Rectal smooth muscle tissue (tissue), 1 donor: Measurements from ENCODE around the gene PXDN.

Experiments used
- H3K27ac ChIP-seq: one replicate; pipeline ENCODE4 v1.7.0; 2013; ENCODE audit warnings: low read depth, low read length, inconsistent platforms
- H3K27me3 ChIP-seq: one replicate; pipeline ENCODE4 v1.7.0; 2013; ENCODE audit warnings: low read length; ENCODE audit not compliant: control insufficient read depth, insufficient read depth
- H3K36me3 ChIP-seq: one replicate; pipeline ENCODE4 v1.7.0; 2013; ENCODE audit warnings: low read length; ENCODE audit not compliant: control insufficient read depth, insufficient read depth
- H3K4me1 ChIP-seq: one replicate; pipeline ENCODE4 v1.7.0; 2013; ENCODE audit warnings: low read length; ENCODE audit not compliant: control insufficient read depth, insufficient read depth
- H3K4me3 ChIP-seq: one replicate; pipeline ENCODE4 v1.7.0; 2013; ENCODE audit warnings: low read length
- H3K9ac ChIP-seq: one replicate; pipeline ENCODE4 v1.7.0; 2013; ENCODE audit warnings: low read length

Gene PXDN

DNA sequence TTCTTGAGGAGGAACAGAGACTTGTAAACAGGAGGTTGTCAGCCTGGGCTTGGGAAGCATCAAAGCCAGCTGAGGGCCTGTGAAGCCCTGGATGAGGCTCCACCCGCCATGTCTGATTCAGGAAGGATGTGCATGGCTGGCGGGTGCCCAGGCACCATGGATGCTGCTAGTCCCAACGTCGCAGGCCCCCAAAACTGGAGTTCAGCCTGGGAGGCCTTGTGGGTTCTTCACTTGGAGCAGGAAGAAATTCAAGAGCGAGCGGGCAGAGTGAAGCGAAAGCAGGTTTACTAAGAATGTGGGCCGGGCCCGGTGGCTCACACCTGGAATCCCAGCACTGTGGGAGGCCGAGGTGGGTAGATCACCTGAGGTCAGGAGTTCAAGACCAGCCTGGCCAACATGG, 12.1 kb upstream of the PXDN start:
- Histone ChIP-seq H3K36me3 (no peaks in the 10 kb centered on the region), H3K4me3 (no peak overlapping the region), H3K27me3 (no peaks in the 10 kb centered on the region), H3K9ac (no peak overlapping the region), H3K4me1 (peaks cover 2% of the 10 kb centered on the region), H3K27ac (no peak overlapping the region)

DNA sequence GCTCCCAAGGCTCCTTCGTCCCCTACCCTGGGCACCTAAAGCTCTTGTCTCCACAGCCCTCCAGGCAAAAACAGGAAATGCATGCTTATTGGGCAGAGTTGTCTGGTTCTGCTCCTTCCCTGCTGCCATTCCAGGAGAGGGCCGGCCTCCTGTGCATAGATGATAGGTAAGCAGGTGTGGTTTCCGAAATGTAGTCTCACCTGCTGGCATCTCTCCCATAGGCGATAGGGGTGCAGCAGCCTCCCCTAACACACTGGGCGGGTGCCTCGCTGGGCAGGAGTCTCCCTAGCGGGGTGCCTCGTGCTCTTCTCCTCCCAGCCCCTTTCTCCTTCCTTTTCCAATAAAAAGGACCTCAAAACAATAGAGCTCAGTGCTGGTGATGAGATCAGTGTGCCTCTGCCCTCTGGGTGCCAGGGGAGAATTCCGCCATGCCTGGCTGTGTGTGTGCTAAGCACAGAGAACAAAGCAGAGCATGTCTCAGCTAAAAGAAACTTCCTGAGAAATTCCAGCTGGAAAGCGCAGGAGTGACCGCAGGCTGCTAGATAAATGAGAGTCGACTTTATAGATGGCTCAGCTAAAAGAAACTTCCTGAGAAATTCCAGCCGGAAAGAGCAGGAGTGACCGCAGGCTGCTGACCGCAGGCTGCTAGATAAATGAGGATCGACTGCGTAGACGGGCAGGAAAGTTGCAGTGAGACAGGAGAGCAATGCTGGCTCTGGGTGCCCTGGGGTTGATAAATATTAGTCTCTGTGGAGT, 11.3 kb upstream of the PXDN start:
- H3K36me3 ChIP-seq, result no peaks in the 10 kb centered on the region
- H3K9ac ChIP-seq, result no peak overlapping the region
- peaks cover 2% of the 10 kb centered on the region for H3K27me3 ChIP-seq
- no peak overlapping the region for H3K4me3 ChIP-seq
- H3K4me1 ChIP-seq, result peaks cover 6% of the 10 kb centered on the region
- no peak overlapping the region for H3K27ac ChIP-seq

DNA sequence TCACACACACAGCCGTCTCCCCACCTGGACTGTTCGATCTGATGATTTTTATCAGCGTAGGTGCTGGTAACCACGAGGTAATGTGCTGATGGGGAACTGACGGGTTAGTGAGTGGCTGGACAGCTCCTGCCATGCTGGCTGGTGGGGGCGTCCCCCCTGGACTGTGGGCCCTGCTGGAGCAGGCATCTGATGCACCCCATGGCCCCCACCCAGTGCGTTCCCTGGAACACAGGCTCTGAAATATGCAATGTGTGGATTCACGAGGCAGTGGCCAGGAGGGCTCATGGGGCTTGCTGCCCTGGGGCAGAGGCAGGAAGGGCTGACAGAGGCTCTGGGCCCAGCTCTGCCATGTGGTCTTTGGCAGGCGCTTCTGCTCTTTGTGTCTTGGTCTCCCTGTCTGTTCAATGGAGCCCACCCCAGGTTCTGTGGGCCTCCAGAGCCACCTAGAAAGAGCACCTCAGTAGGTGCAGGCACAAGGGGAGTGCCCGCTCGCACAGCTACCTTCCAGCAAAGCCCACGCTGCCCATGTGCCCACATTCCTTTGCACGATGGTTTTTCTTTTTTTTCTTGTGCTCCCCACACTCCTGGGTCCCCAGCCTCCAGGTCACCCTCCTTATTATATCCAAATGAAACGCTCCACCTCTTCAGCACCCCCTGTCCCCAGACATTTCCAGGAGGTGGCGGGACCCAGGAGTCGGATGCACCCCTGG, 10.3 kb upstream of the PXDN start:
- no peak overlapping the region for H3K4me3 ChIP-seq
- H3K4me1 ChIP-seq, result peaks cover 6% of the 10 kb centered on the region
- peaks cover 2% of the 10 kb centered on the region for H3K27me3 ChIP-seq
- no peak overlapping the region for H3K9ac ChIP-seq
- H3K27ac ChIP-seq, result no peak overlapping the region
- no peaks in the 10 kb centered on the region for H3K36me3 ChIP-seq

DNA sequence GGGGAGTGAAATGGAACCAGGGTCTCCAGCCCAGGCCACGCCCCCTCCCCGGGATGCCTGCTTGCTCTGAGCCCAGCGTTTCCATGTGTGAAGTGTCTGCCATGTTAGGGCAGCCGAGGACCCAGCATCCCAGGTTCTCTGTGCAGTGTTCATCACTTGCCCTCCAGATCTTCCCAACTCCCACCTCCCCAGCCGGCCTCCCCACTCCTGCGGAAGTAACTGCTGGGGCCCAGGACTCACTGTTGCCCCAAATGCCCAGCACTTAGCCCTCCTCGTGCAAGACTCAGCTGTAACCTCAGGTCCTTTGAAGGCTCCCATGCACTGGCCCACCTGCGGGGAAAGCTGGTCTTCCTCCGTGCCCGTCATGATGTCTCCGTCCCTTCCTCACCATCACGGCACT, 9.7 kb upstream of the PXDN start:
- H3K4me3 ChIP-seq, result no peak overlapping the region
- no peak overlapping the region for H3K9ac ChIP-seq
- peaks cover 2% of the 10 kb centered on the region for H3K27me3 ChIP-seq
- no peak overlapping the region for H3K27ac ChIP-seq
- no peaks in the 10 kb centered on the region for H3K36me3 ChIP-seq
- peaks cover 6% of the 10 kb centered on the region for H3K4me1 ChIP-seq

DNA sequence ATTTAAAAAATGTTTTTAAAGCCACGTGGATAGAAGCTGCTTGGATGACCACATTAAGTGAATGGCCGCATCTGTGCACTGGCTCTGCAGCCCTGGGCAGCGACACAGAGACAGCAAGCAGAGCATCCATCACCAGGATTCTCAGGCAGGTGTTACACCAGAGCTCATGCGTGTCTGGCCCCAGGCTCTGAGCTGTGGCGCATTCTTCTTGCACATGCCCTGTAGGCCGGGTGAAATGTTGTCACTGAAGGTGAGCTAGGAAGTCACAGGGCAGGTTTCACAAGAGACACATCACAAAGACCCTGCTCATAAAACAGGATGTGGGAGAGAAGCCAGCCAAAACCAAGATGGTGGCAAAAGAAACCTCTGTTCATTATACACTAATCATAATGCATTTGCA, 8.4 kb upstream of the PXDN start:
- no peaks in the 10 kb centered on the region for H3K36me3 ChIP-seq
- H3K27me3 ChIP-seq, result peaks cover 2% of the 10 kb centered on the region
- no peak overlapping the region for H3K4me3 ChIP-seq
- H3K27ac ChIP-seq, result no peak overlapping the region
- no peak overlapping the region for H3K9ac ChIP-seq
- H3K4me1 ChIP-seq, result peaks cover 6% of the 10 kb centered on the region

DNA sequence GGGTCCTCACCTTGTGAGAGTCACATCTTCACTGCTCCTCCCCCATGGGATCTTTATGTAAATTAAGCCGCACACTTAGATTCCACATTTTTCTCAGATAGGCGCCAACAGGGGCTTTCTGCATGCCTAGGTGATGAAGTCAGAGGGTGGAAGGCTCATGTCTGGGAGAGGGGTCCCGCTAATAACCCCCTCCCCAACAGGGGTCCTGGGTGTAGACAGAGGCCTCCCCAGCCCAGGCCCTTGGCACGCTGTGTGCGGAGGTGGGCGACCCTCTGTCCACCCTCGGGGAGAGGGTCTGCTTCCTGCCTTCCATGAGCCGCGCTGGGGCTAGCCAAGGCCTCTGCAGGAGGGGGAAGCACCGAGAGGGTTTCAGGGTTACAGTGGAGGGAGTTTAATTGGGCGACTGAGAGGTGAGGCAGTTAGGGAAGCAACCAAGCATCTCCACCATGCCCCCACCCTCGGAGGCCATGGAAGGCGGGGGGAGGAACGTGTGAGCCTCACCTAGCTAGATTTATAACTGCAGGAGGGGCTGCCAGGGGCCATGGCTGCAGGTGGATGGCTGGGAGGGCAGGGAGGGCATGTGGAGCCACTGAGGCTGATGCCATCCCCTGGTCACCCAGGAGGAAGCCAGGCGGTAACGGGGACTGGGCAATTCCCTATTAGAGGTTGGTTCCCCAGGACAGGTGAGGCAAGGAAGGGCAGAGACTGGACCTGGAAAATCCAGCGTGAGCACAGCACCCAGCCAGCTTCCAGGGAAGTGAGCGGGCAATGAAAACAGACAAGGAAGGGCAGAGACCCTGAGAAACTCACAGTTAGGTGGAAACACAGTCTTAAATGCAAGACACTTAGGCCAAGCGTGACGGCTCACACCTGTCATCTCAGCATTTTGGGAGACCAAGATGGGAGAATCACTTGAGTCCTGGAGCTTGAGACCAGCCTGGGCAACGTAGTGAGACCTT, 7.7 kb upstream of the PXDN start:
- Histone ChIP-seq H3K36me3 (no peaks in the 10 kb centered on the region), H3K27ac (no peak overlapping the region), H3K4me3 (no peak overlapping the region), H3K27me3 (peaks cover 2% of the 10 kb centered on the region), H3K4me1 (peaks cover 6% of the 10 kb centered on the region), H3K9ac (no peak overlapping the region)

DNA sequence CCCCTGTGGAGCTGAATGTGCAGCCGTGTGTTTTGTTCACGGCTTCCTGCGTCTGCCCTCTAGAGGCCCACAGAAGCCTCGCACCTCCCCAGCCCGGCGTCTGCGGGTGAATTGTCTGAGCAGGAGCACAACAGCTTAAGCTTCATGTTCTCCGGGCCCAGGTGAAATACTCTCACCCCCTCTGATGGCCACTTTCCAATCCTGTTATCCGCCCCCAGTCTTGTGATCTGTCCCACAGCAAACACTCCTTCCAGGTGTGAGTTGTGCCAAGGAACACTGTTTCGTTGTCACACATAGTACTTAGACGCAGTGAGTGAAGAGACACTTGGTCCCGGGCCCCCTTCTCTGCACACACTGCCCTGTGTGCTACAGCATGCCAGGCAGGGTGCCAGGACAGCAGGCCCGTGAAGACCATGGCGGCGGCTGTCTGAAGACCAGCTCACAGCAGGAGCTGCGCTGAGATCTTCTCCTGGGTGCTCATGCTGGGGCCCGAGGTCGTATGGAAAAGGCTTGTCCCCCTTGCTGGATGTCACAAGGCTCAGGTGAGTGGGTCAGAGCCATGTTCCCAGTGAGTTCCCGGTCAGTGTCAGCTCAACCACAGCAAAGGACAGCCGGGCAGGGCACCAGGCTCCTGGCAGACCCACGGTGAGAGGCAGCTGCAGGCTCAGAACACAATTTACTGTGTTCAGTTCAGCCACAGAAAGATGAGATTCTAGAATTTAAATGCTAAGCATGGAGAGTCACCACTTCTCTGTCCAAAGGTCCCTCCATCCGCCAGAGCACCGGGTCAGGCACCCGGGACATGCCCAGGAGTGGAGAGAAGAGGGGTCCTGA, 6.8 kb upstream of the PXDN start:
- H3K4me3 ChIP-seq, result no peak overlapping the region
- H3K9ac ChIP-seq, result no peak overlapping the region
- H3K27me3 ChIP-seq, result peaks cover 2% of the 10 kb centered on the region
- no peaks in the 10 kb centered on the region for H3K36me3 ChIP-seq
- H3K4me1 ChIP-seq, result peaks cover 6% of the 10 kb centered on the region
- H3K27ac ChIP-seq, result no peak overlapping the region

DNA sequence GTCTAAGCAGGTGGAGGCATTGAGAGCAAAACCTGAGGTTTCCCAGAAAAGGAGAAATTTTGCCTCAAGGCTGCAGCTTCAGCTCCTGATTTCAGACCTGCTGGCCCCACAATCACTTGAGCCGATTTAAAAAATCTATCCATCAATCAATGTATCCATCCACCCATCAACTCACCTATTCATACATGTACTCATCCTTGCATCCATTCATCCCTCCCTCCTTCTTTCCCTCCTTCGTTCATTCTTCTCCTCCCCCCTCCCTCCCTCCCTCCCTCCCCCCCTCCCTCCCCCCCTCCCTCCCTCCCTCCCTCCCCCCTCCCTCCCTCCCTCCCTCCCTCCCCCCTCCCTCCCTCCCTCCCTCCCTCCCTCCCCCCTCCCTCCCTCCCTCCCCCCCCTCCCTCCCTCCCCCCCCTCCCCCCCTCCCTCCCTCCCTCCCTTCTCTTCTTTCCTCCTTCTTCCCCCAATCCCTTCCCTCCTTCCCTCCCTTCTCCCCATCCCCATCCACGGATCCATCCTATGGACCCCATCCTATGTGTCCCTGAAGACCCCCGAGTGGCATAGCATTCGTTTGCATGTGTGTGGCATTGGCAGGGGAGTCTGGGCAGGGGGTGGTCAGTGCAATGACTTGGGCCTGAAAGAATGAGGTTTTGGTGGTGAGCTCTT, 6.1 kb upstream of the PXDN start:
- H3K9ac ChIP-seq, result no peak overlapping the region
- H3K4me1 ChIP-seq, result peaks cover 8% of the 10 kb centered on the region
- H3K27me3 ChIP-seq, result peaks cover 2% of the 10 kb centered on the region
- no peak overlapping the region for H3K27ac ChIP-seq
- H3K4me3 ChIP-seq, result no peak overlapping the region
- no peaks in the 10 kb centered on the region for H3K36me3 ChIP-seq

DNA sequence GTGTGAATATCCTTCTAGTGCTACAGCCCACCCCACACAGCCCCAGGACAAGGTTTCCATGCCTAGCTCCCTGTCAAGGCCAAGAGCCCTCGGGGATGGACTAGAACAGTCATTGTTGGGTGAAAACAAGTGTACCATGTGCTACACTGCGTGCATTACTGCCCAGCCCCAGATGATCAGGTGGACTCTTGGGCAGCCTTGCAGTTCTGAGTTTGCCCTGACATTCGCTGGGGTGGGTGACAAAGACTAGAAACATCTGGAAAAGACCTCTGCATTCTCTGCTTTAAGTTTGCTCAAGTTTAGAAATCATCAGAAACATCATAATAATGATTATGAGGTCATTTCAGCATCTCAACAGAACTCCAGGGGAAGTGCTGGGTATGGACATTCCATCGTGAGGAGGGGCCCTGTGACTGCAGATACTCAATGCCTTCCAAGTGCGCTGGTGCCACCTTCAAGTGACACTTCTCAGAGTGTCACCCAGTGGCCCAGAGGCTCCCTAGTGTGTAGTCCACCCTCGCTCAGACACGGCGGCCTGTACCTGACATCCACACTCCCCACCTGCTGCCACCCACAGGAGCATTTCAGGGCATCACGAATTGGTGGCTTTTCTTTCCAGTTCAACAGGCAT, 5.3 kb upstream of the PXDN start:
- H3K36me3 ChIP-seq, result no peaks in the 10 kb centered on the region
- H3K27me3 ChIP-seq, result peaks cover 2% of the 10 kb centered on the region
- H3K27ac ChIP-seq, result no peak overlapping the region
- H3K9ac ChIP-seq, result no peak overlapping the region
- H3K4me1 ChIP-seq, result peaks cover 9% of the 10 kb centered on the region
- H3K4me3 ChIP-seq, result no peak overlapping the region

DNA sequence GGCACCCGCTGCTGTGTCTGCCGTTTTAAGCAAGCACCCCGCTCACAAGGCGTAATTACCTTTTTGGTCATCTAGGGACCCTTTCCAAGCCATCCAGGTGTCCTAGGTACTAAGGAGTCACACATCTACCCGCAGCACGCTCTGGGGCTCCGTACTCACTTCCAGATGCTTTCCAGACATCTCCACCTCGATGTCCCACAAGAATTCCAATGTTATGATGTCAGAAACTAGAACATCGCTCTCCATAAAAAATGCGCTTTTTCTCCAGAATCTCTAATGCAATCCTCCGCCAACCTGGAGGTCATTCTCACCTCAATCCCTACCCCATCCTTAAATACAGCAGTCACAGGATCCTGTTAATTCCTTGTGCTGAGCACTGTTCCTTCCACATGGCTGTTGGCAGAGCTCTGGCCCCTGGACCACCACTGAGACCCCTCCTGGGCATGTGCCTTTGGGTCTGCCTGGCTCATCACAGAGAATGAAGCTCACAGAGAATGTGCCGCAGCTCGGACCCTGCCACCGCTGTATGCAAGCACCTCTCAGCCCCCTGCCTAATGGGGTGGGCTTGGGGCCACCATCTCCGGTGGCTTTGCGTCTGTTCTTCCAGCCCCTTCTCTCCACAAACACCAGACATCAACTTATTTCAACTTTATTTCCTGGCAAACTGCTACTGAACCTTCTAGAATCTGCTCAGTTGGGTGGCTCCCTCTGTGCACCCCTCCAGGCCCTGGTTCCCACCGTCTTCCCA, 4.6 kb upstream of the PXDN start:
- no peak overlapping the region for H3K4me3 ChIP-seq
- H3K27me3 ChIP-seq, result peaks cover 2% of the 10 kb centered on the region
- H3K4me1 ChIP-seq, result peaks cover 9% of the 10 kb centered on the region
- no peak overlapping the region for H3K9ac ChIP-seq
- H3K27ac ChIP-seq, result no peak overlapping the region
- H3K36me3 ChIP-seq, result no peaks in the 10 kb centered on the region
